ENCODE data around the gene NKX1-1.

Gene NKX1-1

GRCh38 chr4:1356181-1356998 is 49.9 kb downstream of the NKX1-1 start:
- DNase-seq: peak; percentile 57

DNA sequence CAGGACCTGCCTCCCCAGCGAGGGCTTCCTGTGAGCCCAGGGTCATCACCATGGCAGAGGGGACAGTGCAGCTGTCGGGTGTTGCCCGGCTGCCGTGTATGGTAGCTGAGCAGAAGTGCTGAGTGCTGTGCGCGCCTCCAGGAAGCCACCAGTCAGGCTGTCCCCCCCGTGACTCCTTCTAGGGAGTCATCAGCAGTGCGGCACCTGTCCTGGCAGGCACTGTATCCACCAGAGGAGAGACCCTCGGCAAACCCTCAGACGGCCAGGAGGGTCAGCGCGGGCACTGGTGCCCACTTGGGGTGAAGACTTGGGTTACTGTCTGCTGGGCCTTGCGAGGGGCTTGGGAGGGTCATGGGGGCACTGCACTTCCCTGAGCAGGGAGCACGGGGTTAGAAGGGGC is 50.9 kb downstream of the NKX1-1 start:
- no peak for DNase-seq

DNA sequence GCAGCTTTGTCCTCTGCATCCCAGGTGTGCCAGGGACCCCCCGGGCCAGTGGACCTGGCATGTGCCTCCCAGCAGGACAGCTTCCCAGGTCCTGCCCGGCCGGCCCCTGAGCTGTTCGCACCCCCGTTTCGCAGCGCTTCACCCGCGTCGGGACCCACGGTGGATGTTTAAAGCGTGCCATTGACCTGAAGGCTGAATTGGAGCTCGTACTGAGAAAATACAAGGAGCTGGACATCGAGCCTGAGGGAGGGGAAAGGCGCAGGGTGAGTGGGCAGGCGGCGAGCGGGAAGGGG is 51.3 kb downstream of the NKX1-1 start:
- DNase-seq: no peak

DNA sequence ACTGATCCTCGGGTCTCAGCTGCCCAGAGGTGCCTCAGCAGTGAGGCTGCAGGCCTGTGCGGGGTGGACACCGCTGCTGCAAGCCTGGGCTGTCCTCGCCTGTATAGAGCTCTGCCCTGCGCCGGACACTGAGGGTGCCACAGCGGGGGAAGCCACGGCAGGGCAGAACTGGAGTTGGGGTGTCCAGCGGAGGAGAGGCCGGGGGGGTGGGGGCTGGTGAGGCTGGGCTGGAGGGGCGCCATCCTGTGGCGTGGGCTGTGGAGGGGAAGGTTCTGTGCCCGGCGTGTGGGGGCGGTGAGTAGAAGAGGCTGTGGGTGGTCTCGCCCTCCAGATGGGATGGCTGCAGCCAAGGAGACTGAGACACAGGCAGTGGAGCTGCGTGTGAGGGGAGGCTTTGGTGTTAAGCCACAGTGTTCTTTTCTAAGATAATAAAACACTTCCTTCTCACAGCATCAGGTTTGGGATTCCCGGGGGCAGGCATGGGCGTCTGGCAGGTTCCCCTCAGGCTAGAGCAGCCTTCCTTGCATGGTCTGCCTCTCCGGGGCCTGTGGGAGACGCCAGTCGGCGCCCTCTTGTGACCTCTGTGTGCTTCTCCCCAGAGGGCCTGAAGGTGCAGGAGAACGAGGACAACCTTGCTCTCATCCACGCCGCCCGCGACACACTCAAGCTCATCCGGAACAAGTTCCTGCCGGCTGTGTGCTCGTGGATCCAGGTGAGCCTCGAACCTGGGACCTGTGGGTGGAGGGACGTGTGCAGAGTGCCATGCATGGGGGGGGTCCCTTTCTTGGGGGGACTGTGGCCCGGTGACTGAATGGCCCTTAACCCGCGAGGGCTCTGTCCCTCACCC is 51.9 kb downstream of the NKX1-1 start:
- no peak for DNase-seq

DNA sequence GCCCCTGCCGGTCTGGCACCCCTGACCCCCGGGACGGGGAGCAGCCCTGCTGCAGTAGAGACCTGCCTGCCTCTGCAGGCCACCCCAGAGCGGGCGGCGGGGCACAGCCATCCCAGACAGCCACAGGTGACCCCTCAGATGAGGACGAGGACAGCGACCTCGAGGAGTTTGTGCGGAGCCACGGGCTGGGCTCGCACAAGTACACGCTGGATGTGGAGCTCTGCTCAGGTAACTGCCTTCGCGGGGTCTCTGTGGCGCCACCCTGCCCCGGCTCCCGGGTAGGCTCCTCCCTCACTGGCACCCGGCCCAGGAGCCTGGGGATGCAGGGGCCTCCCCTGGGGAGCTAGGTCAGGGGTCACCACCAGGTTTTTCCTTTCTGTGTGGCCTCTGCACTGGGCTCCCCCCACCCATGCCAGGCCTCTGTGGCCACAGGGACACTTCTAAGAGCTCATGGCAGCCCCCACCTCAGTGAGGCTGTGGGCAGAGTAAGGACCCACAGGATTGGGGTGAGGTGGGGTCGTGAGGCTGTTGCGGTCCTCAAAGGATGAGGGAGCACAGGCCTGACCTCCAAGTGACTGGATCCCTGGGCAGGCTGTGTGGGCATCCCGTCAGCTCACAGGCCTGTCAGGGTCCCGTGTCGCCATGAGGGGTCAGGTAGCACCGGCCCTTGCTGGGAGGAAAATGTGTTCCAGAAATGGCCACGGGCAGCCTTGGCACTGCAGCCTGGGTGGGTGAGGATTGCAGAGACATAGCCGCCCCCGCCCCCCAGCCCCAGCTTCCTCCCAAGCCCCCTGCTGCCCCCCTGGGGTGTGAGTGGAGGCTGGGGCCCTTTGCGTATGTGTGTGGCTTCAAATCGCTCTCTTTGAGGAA is 52.8 kb downstream of the NKX1-1 start:
- no peak for DNase-seq

Measured in right hindlimb (tissue), 1 donor.